Thymus (tissue), 11 donors: ENCODE results near the gene RTCB. TPM values are rescaled to one million over a fixed set of nuclear protein-coding genes. Genes with fewer than 3 reads are reported as not detected.
"Not testable (repeated sequence)": the region's sequence is repeated elsewhere in the genome, so short reads cannot be mapped to it uniquely, and the experiment has no call there.

ENCODE experiments used
- DNase-seq, 9 donors: peaks; one replicate each; pipeline ENCODE4 v3.0.0-alpha.2; 2013; ENCODE audit warnings: low spot score in 9 of 9, low read depth in 6 of 9, missing footprints in 1 of 9
- H3K27ac ChIP-seq, 2 donors: one replicate each; pipeline ENCODE4 v1.5.1; 2013; ENCODE audit warnings: control low read depth in 1 of 2, low read depth in 1 of 2, low read length in 1 of 2, mild to moderate bottlenecking in 1 of 2, moderate library complexity in 1 of 2
- H3K27me3 ChIP-seq, 2 donors: one replicate each; pipeline ENCODE4 v1.5.1; 2013; ENCODE audit warnings: low read length in 1 of 2; ENCODE audit not compliant: control insufficient read depth in 2 of 2, insufficient read depth in 1 of 2
- H3K36me3 ChIP-seq, 2 donors: one replicate each; pipeline ENCODE4 v1.5.1; 2013; ENCODE audit warnings: low read length in 1 of 2, mild to moderate bottlenecking in 1 of 2, moderate library complexity in 1 of 2; ENCODE audit not compliant: control insufficient read depth in 2 of 2, insufficient read depth in 2 of 2
- H3K4me1 ChIP-seq, 2 donors: one replicate each; pipeline ENCODE4 v1.5.1; 2013; ENCODE audit warnings: low read length in 2 of 2; ENCODE audit not compliant: control insufficient read depth in 2 of 2, insufficient read depth in 2 of 2
- H3K4me3 ChIP-seq, 2 donors: one replicate each; pipeline ENCODE4 v1.5.1; 2013; ENCODE audit warnings: low read length in 2 of 2, control low read depth in 1 of 2, mild to moderate bottlenecking in 1 of 2
- H3K9me3 ChIP-seq, 2 donors: one replicate each; pipeline ENCODE4 v1.5.1; 2013; ENCODE audit warnings: low read length in 1 of 2, mild to moderate bottlenecking in 1 of 2; ENCODE audit not compliant: control insufficient read depth in 2 of 2, insufficient read depth in 1 of 2
- WGBS: extraction: QIAGEN DNeasy Blood & Tissue Kit; methylation state at CpG from one replicate; pipeline ENCODE4 v1.1.7; 2013; 5-methylcytosine and 5-hydroxymethylcytosine counted together
- polyA plus RNA-seq: library from polyadenylated mRNA; stranded (reverse); fragments of 200-250 nt; gene quantifications from one replicate; pipeline ENCODE4 v1.2.3, GENCODE V29; 2013
- total RNA-seq: library from RNA; stranded (reverse); fragments of 120-200 nt; gene quantifications from one replicate; pipeline ENCODE4 v1.2.4, GENCODE V29; 2013
- donor health status: healthy.

RTCB gene
- total and polyA plus RNA-seq, 2 donors, result 39.9 to 114 TPM

DNA sequence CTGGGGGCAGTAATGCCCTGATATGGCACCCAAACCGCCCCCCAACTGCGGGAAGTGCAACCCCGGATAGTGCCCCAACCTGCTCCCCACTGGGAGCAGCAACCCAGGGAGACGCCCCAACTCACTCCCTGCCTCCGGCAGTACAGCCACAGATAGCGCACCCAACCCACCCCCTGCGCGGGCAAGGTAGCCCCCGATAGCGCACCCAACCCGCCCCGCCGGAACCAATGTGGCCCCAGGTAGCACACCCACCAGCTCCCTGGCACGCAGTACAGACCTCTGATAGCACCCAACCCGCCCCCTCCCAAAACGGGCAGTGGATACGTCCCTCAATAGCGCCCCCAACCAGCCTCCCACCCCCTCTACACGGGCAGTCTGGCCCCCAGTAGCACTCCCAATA is 58.2 kb downstream of the RTCB start:
- no peak overlapping the region for H3K27ac ChIP-seq
- 98% methylated on average over 19 of the region's 19 CpGs for WGBS
- no peaks in the 10 kb centered on the region for H3K27me3 ChIP-seq
- no peak overlapping the region for H3K4me3 ChIP-seq
- DNase-seq, result no peak
- H3K36me3 ChIP-seq, result no peaks in the 10 kb centered on the region
- no peaks in the 10 kb centered on the region for H3K4me1 ChIP-seq
- H3K9me3 ChIP-seq, result no peaks in the 10 kb centered on the region

DNA sequence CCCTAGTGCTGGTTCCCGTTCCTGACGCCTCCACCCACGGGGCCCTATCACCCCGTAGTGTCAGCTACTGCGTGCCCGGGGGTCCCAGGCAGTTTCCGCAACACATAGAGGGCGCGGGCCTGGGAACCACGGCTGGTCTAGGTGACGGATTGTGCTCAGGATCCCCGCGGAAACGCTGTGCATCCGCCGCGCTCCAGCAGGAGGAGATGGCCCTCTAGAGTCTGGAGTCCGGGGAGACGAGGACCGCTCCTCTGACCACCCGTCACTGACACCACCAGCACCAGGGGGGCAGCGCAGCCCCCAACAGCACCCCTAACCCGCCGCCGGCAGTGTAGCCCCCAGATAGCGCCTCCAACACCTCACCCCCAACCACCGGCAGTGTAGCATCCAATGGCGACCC is 58.8 kb downstream of the RTCB start:
- no peaks in the 10 kb centered on the region for H3K9me3 ChIP-seq
- H3K27me3 ChIP-seq, result no peaks in the 10 kb centered on the region
- WGBS, result 98% methylated on average over 28 of the region's 28 CpGs
- no peak overlapping the region for H3K27ac ChIP-seq
- H3K4me1 ChIP-seq, result no peaks in the 10 kb centered on the region
- no peak for DNase-seq
- H3K36me3 ChIP-seq, result no peaks in the 10 kb centered on the region
- H3K4me3 ChIP-seq, result no peak overlapping the region

DNA sequence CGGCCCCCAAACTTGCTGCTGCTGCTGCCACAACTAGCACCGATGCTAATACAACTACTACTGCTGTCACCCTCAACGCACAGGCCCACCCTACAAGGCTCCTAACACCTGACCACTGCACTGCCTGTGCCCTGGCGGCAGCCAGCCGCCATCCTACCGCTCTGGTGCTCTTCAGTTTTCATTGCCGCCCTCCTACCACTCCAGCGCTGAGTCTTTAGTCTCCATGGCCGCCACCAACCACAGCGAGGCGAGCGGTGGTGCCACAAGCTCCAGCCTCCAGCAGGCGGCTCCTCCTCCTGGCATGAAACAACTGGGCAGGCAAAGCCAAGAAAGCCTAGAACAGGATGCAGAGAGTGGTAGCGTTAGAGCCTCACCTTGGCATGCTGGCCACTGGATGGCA is 59.4 kb downstream of the RTCB start:
- no peak overlapping the region for H3K4me3 ChIP-seq
- DNase-seq, result no peak
- H3K4me1 ChIP-seq, result no peaks in the 10 kb centered on the region
- no peaks in the 10 kb centered on the region for H3K27me3 ChIP-seq
- 98% methylated on average over 14 of the region's 14 CpGs for WGBS
- H3K36me3 ChIP-seq, result no peaks in the 10 kb centered on the region
- H3K9me3 ChIP-seq, result no peaks in the 10 kb centered on the region
- no peak overlapping the region for H3K27ac ChIP-seq

DNA sequence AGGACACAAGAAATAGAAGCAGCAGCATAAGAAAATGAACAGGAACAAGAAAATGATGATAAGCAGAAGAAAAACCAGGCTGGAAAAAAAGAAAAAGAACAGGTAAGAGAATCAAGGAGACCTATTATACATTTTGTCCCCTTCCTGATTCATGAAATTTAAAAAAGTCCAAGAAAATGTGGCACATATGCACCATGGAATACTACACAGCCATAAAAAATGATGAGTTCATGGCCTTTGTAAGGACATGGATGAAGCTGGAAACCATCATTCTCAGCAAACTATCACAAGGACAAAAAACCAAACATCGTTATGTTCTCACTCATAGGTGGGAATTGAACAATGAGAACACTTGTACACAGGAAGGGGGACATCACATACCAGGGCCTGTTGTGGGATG is 60.2 kb downstream of the RTCB start:
- not testable (repeated sequence) for H3K27ac ChIP-seq, H3K9me3 ChIP-seq, H3K36me3 ChIP-seq, DNase-seq, H3K4me1 ChIP-seq, H3K27me3 ChIP-seq, H3K4me3 ChIP-seq
- WGBS, result 95% methylated on average over 1 of the region's 1 CpG

DNA sequence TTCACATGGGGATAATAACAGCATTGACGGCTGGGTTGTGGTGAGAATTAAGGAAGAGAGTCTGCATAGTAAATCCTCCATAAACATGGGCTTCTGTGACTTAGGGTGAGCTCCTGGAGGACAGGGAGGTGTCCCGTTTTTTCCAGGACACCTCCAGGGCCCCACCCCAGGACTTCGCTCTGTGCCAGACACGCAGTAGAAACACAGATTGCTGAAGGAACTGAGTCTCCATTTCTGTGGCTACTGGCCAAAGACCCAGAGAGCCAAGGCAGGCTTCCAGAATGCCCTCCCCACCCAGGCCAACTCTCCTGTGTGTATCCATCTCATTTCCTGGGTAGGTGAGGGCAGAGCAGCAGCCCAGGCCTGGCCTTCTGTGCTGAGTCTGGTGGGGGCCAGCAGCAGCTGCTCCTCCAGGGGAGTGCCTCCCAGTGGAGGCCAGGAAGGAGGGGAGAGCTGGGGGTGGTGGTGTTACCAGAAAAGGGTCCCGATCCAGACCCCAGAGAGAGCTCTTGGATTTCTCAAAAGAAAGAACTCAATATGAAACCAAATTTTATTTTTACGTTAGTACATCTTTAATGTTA is 63.9 kb downstream of the RTCB start:
- no peaks in the 10 kb centered on the region for H3K4me1 ChIP-seq
- no peak overlapping the region for H3K4me3 ChIP-seq
- no peaks in the 10 kb centered on the region for H3K36me3 ChIP-seq
- WGBS, result 87% methylated on average over 6 of the region's 6 CpGs
- no peak overlapping the region for H3K27ac ChIP-seq
- no peak for DNase-seq
- H3K9me3 ChIP-seq, result no peaks in the 10 kb centered on the region
- H3K27me3 ChIP-seq, result no peaks in the 10 kb centered on the region

DNA sequence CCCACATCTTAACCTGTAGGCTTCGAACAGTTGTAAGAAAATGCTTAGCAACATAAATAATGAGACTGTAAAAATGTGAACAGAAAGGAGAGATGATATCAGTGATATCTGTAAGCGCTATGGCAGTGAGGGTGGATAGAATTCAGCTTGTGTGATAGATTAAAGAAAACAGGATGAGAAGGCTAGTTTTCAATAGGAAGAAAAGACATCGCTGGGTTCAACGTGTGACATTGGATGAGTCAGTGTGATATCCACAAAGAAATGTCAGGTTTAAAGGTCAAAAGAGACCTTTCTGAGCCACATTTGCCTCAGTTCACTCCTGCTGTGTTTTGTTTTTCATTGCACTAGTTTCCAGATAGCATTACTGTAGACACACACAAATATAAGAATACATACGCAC is 68.1 kb downstream of the RTCB start:
- Histone ChIP-seq H3K27me3 (peaks cover 3 to 8% of the 10 kb centered on the region in 2 donors), H3K36me3 (no peaks in the 10 kb centered on the region), H3K4me1 (no peaks in the 10 kb centered on the region), H3K9me3 (no peaks in the 10 kb centered on the region), H3K4me3 (no peak overlapping the region), H3K27ac (no peak overlapping the region)
- 90% methylated on average over 5 of the region's 5 CpGs for WGBS
- DNase-seq, result no peak

DNA sequence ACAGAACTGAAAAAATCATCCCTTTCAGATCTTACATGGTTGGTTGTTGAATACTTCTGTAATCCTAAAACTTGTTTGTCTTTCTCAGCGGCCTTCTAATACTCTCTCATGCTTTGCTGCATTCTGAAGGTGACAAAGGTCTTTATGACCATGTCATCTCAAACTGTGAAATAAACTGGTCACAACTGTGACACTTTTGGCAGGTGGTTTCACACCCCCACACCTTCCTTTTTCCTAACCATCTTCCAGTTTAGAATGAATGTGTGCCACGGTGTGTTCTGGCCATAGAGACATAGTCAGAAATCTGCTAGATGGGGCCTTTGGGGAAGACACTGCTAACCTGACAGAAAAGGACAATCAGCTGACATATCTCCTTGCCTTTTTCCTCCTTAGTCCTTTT is 69.1 kb downstream of the RTCB start:
- Histone ChIP-seq H3K36me3 (no peaks in the 10 kb centered on the region), H3K27ac (no peak overlapping the region), H3K27me3 (peaks cover 3 to 8% of the 10 kb centered on the region in 2 donors), H3K4me1 (no peaks in the 10 kb centered on the region), H3K4me3 (no peak overlapping the region), H3K9me3 (no peaks in the 10 kb centered on the region)
- DNase-seq, result no peak
- WGBS, result 84% methylated on average over 2 of the region's 2 CpGs

DNA sequence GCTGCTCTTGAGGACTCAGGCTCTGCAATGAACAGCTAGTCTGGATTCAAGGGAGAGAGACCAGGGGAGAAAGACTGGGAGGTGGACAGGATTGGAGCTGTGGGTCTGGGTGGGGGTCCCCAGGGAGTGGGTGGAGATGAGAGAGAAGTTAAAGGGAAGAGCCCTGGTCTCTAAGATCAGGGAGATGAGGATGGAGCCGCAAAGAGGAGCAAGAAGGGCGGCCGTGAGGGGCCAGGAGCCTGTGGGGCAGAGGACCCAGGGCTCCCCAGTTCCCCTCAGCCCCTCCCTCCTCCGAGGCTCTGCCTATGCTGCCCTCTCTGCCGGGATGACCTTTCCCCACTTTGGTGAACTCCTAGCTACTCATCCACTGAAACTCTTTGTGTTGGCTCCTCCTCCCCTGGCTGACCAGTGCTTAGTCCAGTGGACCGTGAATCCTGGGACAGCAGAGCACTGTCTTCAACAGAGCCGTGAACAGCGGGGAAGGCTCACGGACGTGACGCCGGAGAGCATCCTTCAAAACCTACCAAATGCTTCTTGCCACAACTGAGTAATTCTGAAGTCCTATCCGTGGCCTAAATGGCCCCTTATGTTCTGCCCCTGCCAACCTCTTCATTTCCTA is 70.8 kb downstream of the RTCB start:
- Histone ChIP-seq H3K36me3 (no peaks in the 10 kb centered on the region), H3K4me1 (no peaks in the 10 kb centered on the region), H3K27me3 (peaks cover 3 to 8% of the 10 kb centered on the region in 2 donors), H3K9me3 (no peaks in the 10 kb centered on the region), H3K4me3 (no peak overlapping the region), H3K27ac (no peak overlapping the region)
- whole genome bisulfite sequencing, result 82% methylated on average over 13 of the region's 13 CpGs
- no peak for DNase-seq

DNA sequence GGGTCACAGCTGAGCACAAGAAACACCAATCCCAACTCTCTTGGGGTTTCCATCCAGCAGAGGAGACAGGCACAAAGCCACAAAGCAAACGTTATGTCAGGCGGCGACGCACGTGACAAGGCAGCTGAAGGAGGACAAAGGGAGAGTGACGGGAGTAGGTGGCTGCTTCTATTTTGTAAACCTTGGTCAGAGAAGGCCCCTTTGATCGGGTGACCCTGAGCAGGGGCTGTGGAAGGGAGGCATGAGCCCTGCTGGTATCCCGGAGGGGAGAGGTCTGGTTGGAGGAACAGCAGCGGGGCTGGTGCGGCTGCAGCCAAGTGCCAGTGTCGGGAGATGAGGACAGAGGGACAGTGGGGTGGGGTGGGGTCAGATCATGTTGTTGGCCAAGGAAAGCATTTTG is 71.6 kb downstream of the RTCB start:
- DNase-seq, result no peak
- H3K9me3 ChIP-seq, result no peaks in the 10 kb centered on the region
- 81% methylated on average over 11 of the region's 11 CpGs for WGBS
- peaks cover 3 to 8% of the 10 kb centered on the region in 2 donors for H3K27me3 ChIP-seq
- H3K4me3 ChIP-seq, result no peak overlapping the region
- H3K36me3 ChIP-seq, result no peaks in the 10 kb centered on the region
- H3K27ac ChIP-seq, result no peak overlapping the region
- H3K4me1 ChIP-seq, result no peaks in the 10 kb centered on the region
